ENCODE results near the gene GMPR2.

GMPR2 gene

GRCh38 chr14:24253936-24254335, 21.2 kb downstream of the GMPR2 start:
- DNase-seq (ENCODE audit: low read depth): no peak
- TF ChIP-seq CTCF (conservative IDR thresholded peaks at IDR 0.05; ENCODE audit: low read depth, low read length): no peak
- H3K4me3 ChIP-seq (ENCODE audit: low read depth, low read length): no peak overlapping the region

- no peak overlapping the region for H3K4me3 ChIP-seq (ENCODE audit: low read depth, low read length)
- no peak for TF ChIP-seq CTCF (conservative IDR thresholded peaks at IDR 0.05; ENCODE audit: low read depth, low read length)
- DNase-seq (ENCODE audit: low read depth): no peak
Measured at GRCh38 chr14:24254630-24255392, 22.1 kb downstream of the GMPR2 start.

GRCh38 chr14:24255438-24255837, 22.7 kb downstream of the GMPR2 start:
- no peak for TF ChIP-seq CTCF (conservative IDR thresholded peaks at IDR 0.05; ENCODE audit: low read depth, low read length)
- DNase-seq (ENCODE audit: low read depth): no peak
- no peak overlapping the region for H3K4me3 ChIP-seq (ENCODE audit: low read depth, low read length)

GRCh38 chr14:24255931-24256711, 23.4 kb downstream of the GMPR2 start:
- H3K4me3 ChIP-seq (ENCODE audit: low read depth, low read length): no peak overlapping the region
- no peak for TF ChIP-seq CTCF (conservative IDR thresholded peaks at IDR 0.05; ENCODE audit: low read depth, low read length)
- no peak for DNase-seq (ENCODE audit: low read depth)

GRCh38 chr14:24256960-24257359, 24.2 kb downstream of the GMPR2 start:
- no peak for DNase-seq (ENCODE audit: low read depth)
- no peak overlapping the region for H3K4me3 ChIP-seq (ENCODE audit: low read depth, low read length)
- no peak for TF ChIP-seq CTCF (conservative IDR thresholded peaks at IDR 0.05; ENCODE audit: low read depth, low read length)

GRCh38 chr14:24258119-24258518, 25.4 kb downstream of the GMPR2 start:
- DNase-seq (ENCODE audit: low read depth): no peak
- no peak overlapping the region for H3K4me3 ChIP-seq (ENCODE audit: low read depth, low read length)
- no peak for TF ChIP-seq CTCF (conservative IDR thresholded peaks at IDR 0.05; ENCODE audit: low read depth, low read length)

All from choroid plexus epithelial cell (primary cell).